Measurements from ENCODE around the gene ZDHHC14.
"Not testable (repeated sequence)": the region's sequence is repeated elsewhere in the genome, so short reads cannot be mapped to it uniquely, and the experiment has no call there.

ZDHHC14 gene

DNA sequence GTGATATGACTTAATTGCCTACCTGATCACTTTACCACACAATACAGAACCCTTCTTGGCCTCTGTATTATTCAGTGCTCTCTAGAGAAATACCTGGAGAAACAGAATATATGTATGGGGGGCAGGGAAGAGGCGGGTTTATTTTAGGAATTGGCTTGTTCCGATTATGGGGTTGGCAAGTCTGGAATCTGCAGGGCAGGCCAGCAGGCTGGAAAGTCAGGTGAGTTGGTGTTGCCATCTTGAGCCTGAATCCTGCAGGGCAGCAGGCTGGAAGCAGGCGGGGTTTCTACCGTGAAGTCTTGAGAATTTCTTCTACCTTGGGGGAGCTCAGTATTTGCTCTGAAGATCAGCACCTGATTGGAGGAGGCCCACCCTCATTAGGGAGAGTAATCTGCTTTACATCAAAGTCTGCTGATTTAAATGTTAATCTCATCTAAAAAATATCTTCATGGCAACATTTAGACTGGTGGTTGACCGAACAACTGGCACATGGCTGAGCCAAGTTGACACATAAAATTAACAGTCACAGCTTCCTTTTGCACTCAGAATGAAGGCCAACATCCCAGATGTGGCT, 193.9 kb downstream of the ZDHHC14 start:
- no peak for DNase-seq (ENCODE audit: low read depth)

GRCh38 chr6:157575436-157576145, 194.6 kb downstream of the ZDHHC14 start:
- no peak for DNase-seq (ENCODE audit: low read depth)

DNA sequence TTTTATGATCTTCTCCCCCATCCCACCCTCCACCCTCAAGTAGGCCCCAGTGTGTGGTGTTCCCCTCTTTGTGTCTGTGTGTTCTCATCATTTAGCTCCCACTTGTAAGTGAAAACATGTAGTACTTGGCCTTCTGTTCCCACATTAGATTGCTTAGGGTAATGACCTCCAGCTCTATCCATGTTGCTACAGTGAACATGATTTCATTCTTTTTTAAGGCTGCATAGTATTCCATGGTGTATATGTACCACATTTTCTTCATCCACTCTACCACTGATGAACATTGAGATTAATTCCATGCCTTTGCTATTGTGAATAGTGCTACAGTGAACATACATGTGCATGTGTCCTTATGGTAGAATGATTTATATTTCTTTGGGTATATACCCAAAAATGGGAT, 196.0 kb downstream of the ZDHHC14 start:
- not testable (repeated sequence) for DNase-seq (ENCODE audit: low read depth)

DNA sequence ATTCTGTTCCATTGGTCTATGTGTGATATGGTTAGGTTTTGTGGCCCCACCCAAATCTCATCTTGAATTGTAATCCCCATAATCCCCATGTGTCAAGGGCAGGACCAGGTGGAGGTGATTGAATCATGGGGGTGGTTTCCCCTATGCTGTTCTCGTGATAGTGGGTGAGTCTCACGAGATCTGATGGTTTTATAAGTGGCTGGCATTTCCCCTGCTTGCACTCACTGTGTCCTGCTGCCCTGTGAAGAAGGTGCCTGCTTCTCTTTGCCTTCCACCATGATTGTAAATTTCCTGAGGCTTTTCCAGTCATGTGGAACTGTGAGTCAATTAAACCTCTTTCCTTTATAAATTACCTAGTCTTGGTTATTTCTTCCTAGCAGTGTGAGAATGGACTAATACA, 197.5 kb downstream of the ZDHHC14 start:
- not testable (repeated sequence) for DNase-seq (ENCODE audit: low read depth)

DNA sequence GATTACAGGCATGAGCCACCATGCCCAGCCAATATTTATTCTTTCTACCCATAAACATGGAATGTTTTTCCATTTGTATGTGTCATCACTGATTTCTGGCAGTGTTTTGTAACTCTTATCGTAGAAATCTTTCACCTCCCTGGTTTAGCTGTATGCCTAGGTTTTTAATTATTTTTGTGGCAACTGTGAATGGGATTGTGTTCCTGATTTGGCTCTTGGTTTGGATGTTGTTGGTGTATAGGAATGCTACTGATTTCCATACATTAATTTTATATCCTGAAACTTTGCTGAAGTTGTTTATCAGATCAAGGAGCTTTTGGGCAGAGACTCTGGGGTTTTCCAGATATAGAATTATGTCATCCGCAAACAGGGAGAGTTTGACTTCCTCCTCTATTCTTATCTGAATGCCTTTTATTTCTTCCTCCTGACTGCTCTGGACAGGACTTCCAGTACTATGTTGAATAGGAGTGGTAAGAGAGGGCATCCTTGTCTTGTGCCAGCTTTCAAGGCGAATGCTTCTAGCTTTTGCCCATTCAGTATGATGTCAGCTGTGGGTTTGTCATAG, 198.6 kb downstream of the ZDHHC14 start:
- no peak for DNase-seq (ENCODE audit: low read depth)

DNA sequence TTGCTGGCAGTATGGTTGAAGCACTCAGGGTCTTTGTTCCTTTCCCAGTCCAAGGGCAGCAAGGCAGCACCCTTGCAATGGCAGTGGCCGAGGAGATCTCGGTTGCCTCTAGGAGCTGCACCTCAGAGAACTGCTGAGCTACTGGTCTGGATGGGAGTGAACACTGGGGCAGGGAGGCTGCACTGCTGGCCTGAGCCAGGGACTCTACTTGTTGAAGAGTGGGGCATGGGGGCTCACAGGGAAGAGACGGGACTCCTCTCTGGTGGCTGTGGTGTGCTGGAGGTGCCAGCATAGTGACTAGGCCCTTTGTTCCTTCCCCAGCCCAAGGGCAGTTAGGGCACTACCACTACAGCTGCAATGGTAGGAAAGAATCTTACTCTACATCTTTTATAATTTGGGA, 203.0 kb downstream of the ZDHHC14 start:
- no peak for DNase-seq (ENCODE audit: low read depth)

DNA sequence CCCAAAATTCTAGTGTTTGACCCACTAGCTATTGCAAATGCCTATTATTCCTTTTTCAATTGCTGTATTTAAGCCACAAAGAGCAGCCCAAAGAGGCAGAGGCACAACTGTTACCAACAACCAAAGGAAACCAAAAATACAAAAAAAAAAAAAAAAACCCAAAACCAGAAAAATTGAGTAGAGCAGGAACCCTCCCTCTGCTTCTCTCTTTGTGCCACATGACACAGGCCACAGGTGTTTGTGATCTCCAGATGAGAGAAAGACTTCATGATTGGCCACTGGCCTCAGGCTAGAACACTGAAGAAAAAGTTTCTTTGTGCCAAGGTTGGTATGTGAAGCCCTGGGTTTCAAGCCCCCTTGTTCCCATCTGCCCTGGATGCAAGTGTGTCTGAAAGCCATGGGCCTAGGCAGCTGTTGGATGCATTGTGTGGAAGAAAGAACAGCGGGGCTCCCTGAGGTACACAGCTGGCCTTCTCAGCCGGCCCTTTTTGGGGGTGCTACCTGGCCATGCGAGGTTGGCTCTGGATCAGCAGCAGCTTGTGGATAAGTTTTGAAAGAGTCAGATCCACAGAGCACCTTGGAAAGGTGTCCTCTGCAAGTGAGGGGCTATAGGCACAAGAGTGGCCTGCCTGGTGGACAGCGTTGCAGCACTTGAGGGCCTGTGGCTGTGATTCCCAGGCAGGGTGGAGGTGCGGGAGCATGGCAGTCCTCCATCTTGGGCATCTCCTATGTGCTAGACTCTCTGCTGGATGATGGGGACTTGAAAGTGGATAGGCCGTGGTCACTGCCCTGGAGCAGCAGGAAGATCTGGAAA, 204.5 kb downstream of the ZDHHC14 start:
- no peak for DNase-seq (ENCODE audit: low read depth)

DNA sequence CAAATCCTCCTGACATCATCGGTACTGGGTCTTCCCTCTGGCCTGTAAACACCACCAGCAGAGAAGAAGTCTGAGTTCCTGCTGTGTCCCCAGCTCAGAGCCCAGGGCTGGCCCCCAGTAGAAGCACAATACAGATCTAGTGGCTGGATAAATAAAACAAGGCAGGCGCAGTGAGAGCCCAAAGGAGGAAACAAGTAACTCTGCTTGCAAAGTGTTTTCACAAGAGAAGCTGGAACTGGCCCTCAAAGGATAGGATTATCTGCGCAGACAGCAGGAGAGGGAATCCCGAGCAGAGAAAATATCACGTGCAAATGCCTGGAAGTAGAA, 205.1 kb downstream of the ZDHHC14 start:
- no peak for DNase-seq (ENCODE audit: low read depth)

- no peak for DNase-seq (ENCODE audit: low read depth)
Measured at GRCh38 chr6:157586476-157587126, 205.6 kb downstream of the ZDHHC14 start.

DNA sequence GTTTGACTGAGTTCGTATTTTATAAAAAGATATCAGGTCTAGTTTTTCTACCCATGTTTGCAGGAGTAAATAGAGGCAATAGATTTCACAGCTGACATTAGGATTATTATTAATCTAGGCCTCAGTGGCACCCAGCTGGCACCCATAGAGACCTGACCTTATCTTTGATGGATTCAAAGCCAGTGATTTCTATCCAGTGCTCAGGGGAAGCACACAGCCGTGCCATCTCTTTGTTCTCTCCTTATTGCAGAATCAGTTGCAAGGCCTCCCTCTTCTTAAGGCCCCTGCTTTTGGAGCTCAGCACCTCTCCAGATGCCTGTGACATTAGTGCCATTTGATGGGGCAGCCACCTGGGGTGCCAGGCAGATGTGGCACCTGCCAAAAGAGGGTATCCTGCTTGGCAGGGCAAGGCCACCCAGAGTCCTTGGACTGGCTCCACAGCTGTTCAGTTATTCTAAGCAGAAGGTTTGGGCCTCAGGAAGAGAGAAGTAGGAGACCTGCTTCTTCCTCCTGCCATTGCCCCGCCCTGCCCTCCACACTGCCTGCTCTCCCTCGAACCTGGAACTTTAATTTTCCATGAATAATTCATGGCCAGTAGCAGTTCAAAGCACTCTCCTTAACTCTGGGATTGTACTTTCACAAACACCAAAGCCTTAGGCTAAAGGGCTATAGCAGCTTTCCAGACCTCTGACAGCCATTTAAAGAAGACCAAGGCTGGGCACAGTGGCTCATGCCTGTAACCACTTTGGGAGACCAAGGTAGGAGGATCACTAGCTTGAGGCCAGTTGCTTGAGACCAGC, 206.3 kb downstream of the ZDHHC14 start:
- DNase-seq (ENCODE audit: low read depth), result no peak

DNA sequence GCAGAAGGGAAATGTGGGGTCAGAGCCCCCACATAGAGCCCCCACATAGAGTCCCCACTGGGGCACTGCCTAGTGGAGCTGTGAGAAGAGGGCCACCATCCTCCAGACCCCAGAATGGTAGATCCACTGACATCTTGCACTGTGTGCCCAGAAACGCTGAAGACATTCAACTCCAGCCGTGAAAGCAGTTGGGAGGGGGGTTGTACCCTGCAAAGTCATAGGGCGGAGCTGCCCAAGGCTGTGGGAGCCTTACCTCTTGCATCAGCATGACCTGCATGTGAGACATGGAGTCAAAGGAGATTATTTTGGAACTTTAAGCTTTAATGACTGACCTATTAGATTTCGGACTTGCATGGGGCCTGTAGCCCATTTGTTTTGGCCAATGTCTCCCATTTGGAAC, 209.7 kb downstream of the ZDHHC14 start:
- DNase-seq (ENCODE audit: low read depth), result not testable (repeated sequence)

DNA sequence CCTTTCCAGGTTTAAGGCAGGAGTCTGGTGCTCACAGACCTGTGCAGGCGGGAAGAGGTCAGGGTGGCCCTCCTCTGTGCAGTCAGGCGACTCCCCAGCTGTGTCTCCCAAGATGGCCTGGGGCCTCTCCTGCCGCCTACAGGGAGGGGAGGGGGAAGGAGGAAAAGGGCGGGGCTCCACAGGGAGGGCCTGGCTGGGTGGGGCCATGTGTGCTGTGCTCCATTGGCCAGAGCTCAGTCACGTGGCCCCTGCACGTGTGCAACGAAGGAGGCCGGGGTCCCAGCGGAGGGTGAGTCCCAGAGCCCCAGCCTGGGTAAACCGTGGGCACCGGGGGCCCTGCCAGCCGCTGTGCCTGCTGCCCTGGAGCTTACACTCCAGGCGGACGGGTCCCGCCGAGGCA, 211.6 kb downstream of the ZDHHC14 start:
- DNase-seq (ENCODE audit: low read depth), result no peak

DNA sequence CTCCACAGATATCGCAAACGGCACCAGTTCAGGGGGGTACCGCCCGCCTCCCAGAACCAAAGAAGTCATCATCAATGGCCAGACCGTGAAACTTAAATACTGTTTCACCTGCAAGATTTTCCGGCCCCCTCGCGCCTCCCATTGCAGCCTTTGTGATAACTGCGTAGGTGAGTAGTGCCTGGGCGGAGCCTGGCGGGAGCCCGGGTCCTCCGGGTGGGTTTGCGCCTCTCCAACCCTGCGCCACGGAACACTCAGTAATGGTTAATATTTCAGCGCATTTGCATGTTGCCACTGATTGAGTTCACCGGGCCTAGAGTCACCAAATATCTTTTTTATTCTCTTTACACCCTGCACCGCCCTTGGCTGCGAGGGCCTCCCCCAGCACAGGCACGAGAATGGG, 212.0 kb downstream of the ZDHHC14 start:
- DNase-seq (ENCODE audit: low read depth), result no peak

DNA sequence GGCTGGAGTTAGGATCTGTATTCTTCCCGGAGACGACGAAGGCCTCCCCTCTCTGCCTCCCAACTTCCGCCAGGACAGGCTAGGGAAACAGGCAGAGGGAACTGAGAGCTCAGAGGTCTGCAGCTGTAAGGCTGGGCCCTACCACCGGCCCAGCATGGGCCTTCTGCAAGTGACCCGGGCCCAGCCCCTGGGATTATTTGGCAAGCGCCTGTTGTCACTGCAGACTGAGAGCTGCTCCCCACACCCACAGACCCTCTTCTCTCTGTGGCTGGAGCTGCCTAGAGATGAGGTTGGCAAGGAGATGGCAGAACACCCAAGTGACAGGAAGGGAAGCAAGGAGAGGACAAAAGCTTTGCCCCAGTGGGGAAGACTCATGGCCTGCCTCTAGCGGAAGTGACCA, 212.6 kb downstream of the ZDHHC14 start:
- DNase-seq (ENCODE audit: low read depth), result no peak

DNA sequence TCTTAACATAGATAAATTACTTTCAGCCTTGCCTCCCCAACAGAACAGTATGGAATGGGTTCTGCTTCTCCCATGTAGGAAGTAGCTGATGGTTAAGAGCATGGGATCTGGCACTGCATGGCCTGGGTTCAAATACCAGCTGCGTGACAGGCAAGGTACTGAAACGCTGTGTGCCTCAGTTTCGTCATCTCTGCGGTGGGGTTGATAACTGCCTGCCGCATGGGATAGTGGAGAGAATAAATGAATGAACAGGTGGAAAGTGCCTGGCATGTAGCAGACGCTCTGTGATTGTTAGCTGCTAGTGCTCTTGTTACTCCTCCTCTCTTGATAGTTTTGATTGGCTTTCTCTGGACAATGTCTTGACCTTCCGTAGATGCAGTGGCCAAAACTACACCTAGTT, 213.3 kb downstream of the ZDHHC14 start:
- no peak for DNase-seq (ENCODE audit: low read depth)

DNA sequence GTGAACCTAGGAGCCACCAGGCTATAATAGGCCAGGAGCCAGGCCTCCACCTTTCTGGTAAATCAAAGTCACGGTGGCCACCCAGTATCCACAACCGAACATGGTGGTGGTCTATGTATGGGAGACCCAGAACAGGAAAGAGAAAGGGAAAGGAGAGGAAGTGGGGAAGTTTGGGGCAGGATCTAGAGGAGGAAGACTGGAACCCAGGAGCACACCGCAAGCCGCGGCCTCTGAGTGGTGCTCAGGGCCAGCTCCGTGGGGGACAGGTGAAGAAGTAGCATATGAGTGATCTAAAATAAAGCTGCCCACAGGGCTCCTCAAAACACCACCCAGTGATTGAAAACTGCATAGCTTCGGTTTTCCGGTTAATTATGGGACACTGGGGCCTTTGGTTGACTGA, 214.8 kb downstream of the ZDHHC14 start:
- DNase-seq (ENCODE audit: low read depth), result no peak

DNA sequence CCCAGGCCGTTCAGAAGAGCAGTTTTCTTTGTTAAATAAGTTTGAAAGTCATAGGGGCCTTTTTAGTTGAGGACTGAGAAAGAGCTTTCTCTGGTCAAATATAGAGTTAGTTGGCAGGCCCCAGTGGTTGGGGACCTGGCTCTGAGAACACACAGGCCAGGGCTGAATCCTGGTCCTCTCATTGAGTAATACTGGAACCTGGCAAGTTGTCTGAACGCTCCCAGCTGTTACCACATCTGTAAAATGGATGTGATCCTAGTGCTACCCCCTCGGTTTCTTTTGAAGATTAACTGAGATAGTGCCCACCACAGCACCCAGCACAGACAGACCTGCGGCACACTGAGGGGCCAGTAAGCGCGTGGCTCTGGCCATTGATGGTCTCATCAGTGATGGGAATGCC, 215.5 kb downstream of the ZDHHC14 start:
- no peak for DNase-seq (ENCODE audit: low read depth)

DNA sequence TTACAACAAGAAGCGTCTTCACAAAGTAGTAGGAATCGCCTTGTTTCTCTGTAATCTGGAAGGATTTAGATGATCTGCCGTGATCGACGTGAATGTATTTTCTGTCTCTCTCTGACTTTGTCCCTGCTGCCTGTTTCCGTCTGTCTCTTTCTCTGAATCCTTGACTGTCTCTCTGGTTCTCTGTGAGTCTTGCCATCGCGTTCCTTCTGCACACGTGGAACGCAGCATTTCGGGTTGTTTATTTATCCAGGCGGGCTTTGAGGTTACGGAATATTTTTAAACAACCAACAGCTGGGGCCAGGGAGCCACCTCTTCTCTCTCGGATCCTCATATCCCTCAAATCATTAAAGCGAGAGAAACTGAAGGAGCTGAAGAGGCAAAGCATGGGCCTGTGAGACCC, 215.9 kb downstream of the ZDHHC14 start:
- no peak for DNase-seq (ENCODE audit: low read depth)

GRCh38 chr6:157597461-157598312, 216.7 kb downstream of the ZDHHC14 start:
- no peak for DNase-seq (ENCODE audit: low read depth)

- DNase-seq (ENCODE audit: low read depth), result no peak
Measured at GRCh38 chr6:157599191-157599590, 218.2 kb downstream of the ZDHHC14 start.

DNA sequence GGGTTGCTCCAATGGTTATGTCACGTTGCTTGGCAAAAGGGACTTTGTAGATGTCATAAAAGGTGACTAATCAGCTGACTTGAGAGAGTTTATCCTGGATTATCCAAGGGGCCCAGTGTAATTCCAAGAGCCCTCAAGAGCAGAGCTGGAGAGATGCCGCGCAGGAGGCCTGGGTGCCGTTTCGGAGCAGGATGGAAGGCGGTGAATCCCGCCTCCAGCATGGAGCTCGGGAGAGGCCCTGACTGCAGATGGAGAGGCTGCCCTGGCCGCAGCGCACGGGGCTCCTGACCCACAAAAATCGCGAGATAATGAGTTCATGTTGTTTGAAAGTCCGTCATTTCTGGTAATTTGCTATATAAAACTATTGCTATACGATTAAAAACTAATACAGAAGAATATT, 219.8 kb downstream of the ZDHHC14 start:
- DNase-seq (ENCODE audit: low read depth), result no peak

Data from activated T-helper 9 cell treated with anti-CD3 and anti-CD28 coated beads, Interleukin-2, amount 50 U/mL, for 16 hours (primary cell).